Karpas-422 (cell line): ENCODE results near the gene ABLIM2. TPM values are rescaled to one million over a fixed set of nuclear protein-coding genes. Genes with fewer than 3 reads are reported as not detected.

ENCODE experiments used
- DNase-seq: peaks from one replicate; pipeline ENCODE4 v3.0.0-alpha.2; 2015
- H2AFZ ChIP-seq: fragments of 200-600 bp; sonication (generic); 2 replicates; pipeline ENCODE4 v1.6.1; 2014; ENCODE audit warnings: antibody characterized with exemption, low read length, mixed read lengths
- H3K27ac ChIP-seq: fragments of 200-600 bp; sonication (generic); 2 replicates; pipeline ENCODE4 v1.5.1; 2014; ENCODE audit warnings: mild to moderate bottlenecking, low read length, moderate library complexity
- H3K27me3 ChIP-seq: fragments of 200-600 bp; sonication (generic); 2 replicates; pipeline ENCODE4 v1.6.1; 2014; ENCODE audit warnings: low read length, mixed read lengths
- H3K36me3 ChIP-seq: fragments of 200-600 bp; sonication (generic); 2 replicates; pipeline ENCODE4 v1.6.1; 2014; ENCODE audit warnings: low read length, mixed read lengths; ENCODE audit not compliant: insufficient read depth
- H3K4me1 ChIP-seq: fragments of 200-600 bp; sonication (generic); 2 replicates; pipeline ENCODE4 v1.6.1; 2014; ENCODE audit warnings: mild to moderate bottlenecking, low read length, mixed read lengths
- H3K4me2 ChIP-seq: fragments of 200-600 bp; sonication (generic); 2 replicates; pipeline ENCODE4 v1.6.1; 2014; ENCODE audit warnings: low read length, low read depth, mild to moderate bottlenecking; ENCODE audit not compliant: poor library complexity, severe bottlenecking
- H3K4me3 ChIP-seq: fragments of 200-600 bp; sonication (generic); 2 replicates; pipeline ENCODE4 v1.5.1; 2014; ENCODE audit warnings: mild to moderate bottlenecking, antibody characterized with exemption, low read length, mixed read lengths
- H3K79me2 ChIP-seq: fragments of 200-600 bp; sonication (generic); 2 replicates; pipeline ENCODE4 v1.6.1; 2014; ENCODE audit warnings: mild to moderate bottlenecking, low read length, mixed read lengths
- H3K9ac ChIP-seq: fragments of 200-600 bp; sonication (generic); 2 replicates; pipeline ENCODE4 v1.6.0; 2014; ENCODE audit warnings: low read length
- H3K9me2 ChIP-seq: fragments of 200-600 bp; sonication (generic), shearing (Covaris generic); replicated peaks from 2 replicates; pipeline ENCODE4 v1.6.0; 2014; ENCODE audit warnings: mild to moderate bottlenecking, low read length, moderate library complexity; ENCODE audit not compliant: insufficient read depth
- H3K9me3 ChIP-seq: fragments of 300-700, 200-600 bp; sonication (generic); 2 replicates; pipeline ENCODE4 v1.6.1; 2014; ENCODE audit warnings: low read length, mixed read lengths
- H4K20me1 ChIP-seq: fragments of 200-600 bp; sonication (generic); 2 replicates; pipeline ENCODE4 v1.6.1; 2014; ENCODE audit warnings: mild to moderate bottlenecking, antibody characterized with exemption, low read length, low read depth; ENCODE audit not compliant: insufficient read depth
- total RNA-seq: library from RNA; depleted of rRNA; stranded (reverse); fragments of >200 nt; shearing (Covaris generic); gene quantifications from 2 replicates; pipeline ENCODE4 v1.2.3, GENCODE V29; 2014; ENCODE audit warnings: low replicate concordance

ABLIM2 gene
- total RNA-seq, 1 experiment from 2014 or later = not detected

DNA sequence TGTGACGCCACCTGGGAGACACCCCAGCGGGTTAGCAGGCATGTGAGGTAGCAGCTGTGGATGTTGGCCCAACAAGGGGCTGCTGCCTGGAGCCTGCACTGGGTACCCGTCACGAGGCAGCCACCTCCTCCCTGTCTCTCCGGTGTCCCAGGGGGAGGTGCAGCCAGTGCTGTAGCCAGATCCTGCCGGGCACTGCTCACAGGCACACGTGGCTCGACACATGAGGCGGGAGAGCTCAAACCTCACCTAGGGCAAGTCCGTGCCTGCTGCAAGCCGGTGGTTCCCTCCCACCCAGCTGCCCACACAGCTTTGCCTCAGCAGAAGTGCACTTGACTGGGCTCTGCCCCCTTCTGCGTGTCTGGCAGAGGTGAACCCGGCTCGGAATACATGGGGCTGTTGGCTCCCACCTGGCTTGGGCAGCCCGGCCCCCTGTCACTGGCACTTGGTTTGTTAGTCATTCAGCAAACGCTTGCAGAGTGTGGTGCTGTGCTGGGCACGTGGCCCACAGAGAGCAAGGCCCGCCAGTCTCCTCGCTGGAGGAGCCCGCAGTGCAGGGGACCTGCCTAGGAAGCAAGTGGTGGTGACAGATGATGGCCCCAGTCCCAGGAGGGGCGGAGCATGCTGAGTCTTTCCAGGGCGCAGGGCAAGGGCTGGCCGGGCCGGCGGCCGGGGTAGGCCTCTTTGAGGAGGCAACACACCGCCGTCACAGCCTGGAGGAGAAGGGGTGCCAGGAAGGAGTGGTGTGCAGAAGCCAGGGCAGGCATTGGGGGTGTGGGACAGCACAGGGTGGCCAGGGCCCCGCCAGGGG, 30.3 kb upstream of the ABLIM2 start:
- Histone ChIP-seq H3K36me3 (no peaks in the 10 kb centered on the region), H3K9me2 (no peaks in the 10 kb centered on the region), H3K9me3 (no peaks in the 10 kb centered on the region), H3K4me3 (no peak overlapping the region), H4K20me1 (no peaks in the 10 kb centered on the region), H3K9ac (no peak overlapping the region), H3K4me1 (peaks cover 3% of the 10 kb centered on the region; the same call in 1 of the 2 replicates), H3K27ac (no peak overlapping the region), H3K27me3 (no peaks in the 10 kb centered on the region), H3K4me2 (no peak overlapping the region), H3K79me2 (no peaks in the 10 kb centered on the region), H2AFZ (no peak overlapping the region)
- DNase-seq = no peak

DNA sequence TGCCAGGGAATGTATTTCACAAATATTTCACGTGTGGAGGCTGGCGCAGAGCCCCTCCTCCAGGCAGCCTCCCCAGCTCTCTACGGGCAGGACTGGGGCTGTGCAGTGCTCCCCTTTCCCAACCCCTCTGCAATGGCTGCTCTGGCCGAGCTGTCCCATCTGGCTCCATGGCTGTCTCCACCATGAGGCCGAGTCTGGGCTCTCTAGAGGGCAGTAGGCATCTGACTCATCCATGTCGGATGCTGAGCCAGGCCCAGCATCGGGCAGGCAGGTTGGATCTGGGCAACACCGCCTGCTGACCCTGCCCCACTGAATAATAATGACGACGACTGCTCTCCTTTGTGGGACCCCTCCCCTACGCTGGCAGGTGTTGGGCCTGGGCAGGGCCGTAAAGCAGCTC, 29.5 kb upstream of the ABLIM2 start:
- H3K9me3 ChIP-seq = no peaks in the 10 kb centered on the region
- H3K4me1 ChIP-seq = peaks cover 3% of the 10 kb centered on the region; the same call in 1 of the 2 replicates
- H3K4me3 ChIP-seq = no peak overlapping the region
- H3K79me2 ChIP-seq = no peaks in the 10 kb centered on the region
- H2AFZ ChIP-seq = no peak overlapping the region
- no peaks in the 10 kb centered on the region for H3K27me3 ChIP-seq
- no peak overlapping the region for H3K4me2 ChIP-seq
- DNase-seq = no peak
- no peaks in the 10 kb centered on the region for H3K9me2 ChIP-seq
- H4K20me1 ChIP-seq = no peaks in the 10 kb centered on the region
- no peak overlapping the region for H3K27ac ChIP-seq
- no peaks in the 10 kb centered on the region for H3K36me3 ChIP-seq
- H3K9ac ChIP-seq = no peak overlapping the region

- Histone ChIP-seq H3K36me3 (no peaks in the 10 kb centered on the region), H3K27me3 (no peaks in the 10 kb centered on the region), H3K79me2 (no peaks in the 10 kb centered on the region), H3K4me3 (no peak overlapping the region), H3K9me3 (no peaks in the 10 kb centered on the region), H4K20me1 (no peaks in the 10 kb centered on the region), H3K9ac (no peak overlapping the region), H3K4me1 (no peaks in the 10 kb centered on the region), H3K9me2 (no peaks in the 10 kb centered on the region), H3K27ac (no peak overlapping the region), H2AFZ (no peak overlapping the region), H3K4me2 (no peak overlapping the region)
- DNase-seq = no peak
Measured at GRCh38 chr4:8185930-8186329, 27.3 kb upstream of the ABLIM2 start.

DNA sequence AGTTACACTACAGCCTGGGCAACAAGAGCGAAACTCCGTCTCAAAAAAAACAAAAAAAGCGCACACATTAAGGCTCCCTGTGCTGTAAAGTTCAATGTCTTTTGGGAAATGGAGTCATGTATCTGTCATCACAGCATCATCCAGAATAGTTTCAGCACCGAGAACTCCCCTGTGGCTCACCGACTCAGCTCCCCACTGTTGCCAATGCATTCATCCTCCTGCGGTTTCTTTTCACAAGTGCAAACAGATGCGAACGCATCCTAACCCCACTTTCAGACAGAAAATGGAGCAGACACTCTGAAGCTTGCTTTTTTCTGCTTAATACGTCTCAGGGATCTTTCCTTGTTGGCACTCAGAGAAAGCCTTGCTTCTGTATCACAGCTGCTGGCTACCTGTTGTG, 26.7 kb upstream of the ABLIM2 start:
- Histone ChIP-seq H3K4me3 (no peak overlapping the region), H3K9ac (no peak overlapping the region), H3K79me2 (no peaks in the 10 kb centered on the region), H3K4me2 (no peak overlapping the region), H3K27me3 (no peaks in the 10 kb centered on the region), H3K9me2 (no peaks in the 10 kb centered on the region), H2AFZ (no peak overlapping the region), H3K36me3 (no peaks in the 10 kb centered on the region), H3K9me3 (no peaks in the 10 kb centered on the region), H3K27ac (no peak overlapping the region), H4K20me1 (no peaks in the 10 kb centered on the region), H3K4me1 (no peaks in the 10 kb centered on the region)
- DNase-seq = no peak

DNA sequence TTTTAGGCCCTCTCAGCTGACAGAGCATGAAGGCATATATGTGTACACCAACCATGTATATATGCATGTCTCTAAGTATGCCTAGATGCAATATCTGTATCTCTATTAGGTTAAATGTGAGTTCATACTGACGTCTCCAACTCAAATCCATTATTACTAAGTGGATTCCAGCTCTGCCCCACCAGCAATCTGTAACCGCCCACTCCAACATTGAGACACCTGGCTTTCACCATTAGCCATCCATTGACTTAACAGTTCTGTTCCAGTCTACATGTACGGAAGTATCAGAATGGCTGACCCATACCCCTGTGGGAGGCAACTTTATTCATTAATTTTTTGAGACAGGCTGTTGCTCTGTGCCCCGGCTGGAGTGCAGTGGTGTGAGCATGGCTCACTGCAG, 25.4 kb upstream of the ABLIM2 start:
- Histone ChIP-seq H3K9me3 (no peaks in the 10 kb centered on the region), H2AFZ (no peak overlapping the region), H3K4me1 (no peaks in the 10 kb centered on the region), H4K20me1 (no peaks in the 10 kb centered on the region), H3K79me2 (no peaks in the 10 kb centered on the region), H3K27me3 (no peaks in the 10 kb centered on the region), H3K4me2 (no peak overlapping the region), H3K9ac (no peak overlapping the region), H3K4me3 (no peak overlapping the region), H3K27ac (no peak overlapping the region), H3K9me2 (no peaks in the 10 kb centered on the region), H3K36me3 (no peaks in the 10 kb centered on the region)
- DNase-seq = no peak

DNA sequence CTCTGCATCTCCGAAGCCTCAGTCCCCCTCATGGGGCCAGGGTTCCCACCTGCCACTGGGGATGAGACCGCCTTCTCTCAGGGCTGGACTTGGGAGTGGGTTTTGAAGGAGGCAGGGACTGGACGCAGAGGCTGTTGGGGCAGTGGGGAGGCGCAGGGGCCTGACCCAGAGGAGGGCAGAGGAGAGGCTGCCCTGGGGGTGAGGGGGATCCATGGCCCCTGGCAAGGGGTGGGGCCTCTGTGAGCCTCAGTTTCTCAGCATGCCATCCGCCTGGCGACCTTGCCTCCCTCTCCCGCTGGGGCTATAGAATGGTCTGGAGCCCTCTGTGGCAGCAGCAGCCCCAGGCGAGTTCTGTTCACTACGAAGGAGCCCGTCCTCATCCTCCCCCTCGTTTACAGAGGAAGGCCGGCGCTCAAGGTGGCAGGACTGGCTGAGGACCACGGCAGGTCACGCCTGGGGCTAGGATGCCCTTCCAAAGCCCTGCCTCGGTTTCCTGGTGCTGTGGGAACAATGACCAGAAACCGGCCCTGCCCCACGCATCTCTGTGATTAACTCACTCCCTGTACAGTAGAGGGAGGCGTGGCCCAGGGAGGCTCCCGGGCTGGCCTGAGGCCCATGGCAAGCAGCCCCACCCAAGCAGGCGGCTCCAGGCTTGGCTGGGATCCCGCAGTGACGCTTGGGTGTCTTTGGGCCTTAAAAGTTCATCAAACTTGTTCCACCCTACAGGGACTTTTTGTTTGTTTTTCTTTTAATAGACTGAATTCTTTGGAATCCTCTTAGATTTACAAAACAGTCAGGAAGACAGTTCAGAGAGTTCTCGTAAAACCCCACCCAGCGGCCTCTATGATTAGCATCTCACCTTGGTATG, 24.5 kb upstream of the ABLIM2 start:
- Histone ChIP-seq H3K9me2 (no peaks in the 10 kb centered on the region), H3K4me1 (no peaks in the 10 kb centered on the region), H3K79me2 (no peaks in the 10 kb centered on the region), H3K27me3 (no peaks in the 10 kb centered on the region), H3K9me3 (no peaks in the 10 kb centered on the region), H3K4me2 (no peak overlapping the region), H2AFZ (no peak overlapping the region), H3K36me3 (no peaks in the 10 kb centered on the region), H3K4me3 (no peak overlapping the region), H4K20me1 (no peaks in the 10 kb centered on the region), H3K9ac (no peak overlapping the region), H3K27ac (no peak overlapping the region)
- DNase-seq = no peak

GRCh38 chr4:8182294-8182693, 23.7 kb upstream of the ABLIM2 start:
- Histone ChIP-seq H3K27ac (no peak overlapping the region), H3K36me3 (no peaks in the 10 kb centered on the region), H3K4me3 (no peak overlapping the region), H3K9me2 (no peaks in the 10 kb centered on the region), H3K9me3 (no peaks in the 10 kb centered on the region), H3K4me1 (no peaks in the 10 kb centered on the region), H2AFZ (no peak overlapping the region), H3K79me2 (no peaks in the 10 kb centered on the region), H4K20me1 (no peaks in the 10 kb centered on the region), H3K9ac (no peak overlapping the region), H3K4me2 (no peak overlapping the region), H3K27me3 (no peaks in the 10 kb centered on the region)
- DNase-seq = no peak

GRCh38 chr4:8181844-8182243, 23.2 kb upstream of the ABLIM2 start:
- no peaks in the 10 kb centered on the region for H3K36me3 ChIP-seq
- H3K9me3 ChIP-seq = no peaks in the 10 kb centered on the region
- no peaks in the 10 kb centered on the region for H3K4me1 ChIP-seq

More at GRCh38 chr4:8181844-8182243, 23.2 kb upstream of the ABLIM2 start:
- Histone ChIP-seq H3K9ac (no peak overlapping the region), H3K79me2 (no peaks in the 10 kb centered on the region), H3K4me3 (no peak overlapping the region), H4K20me1 (no peaks in the 10 kb centered on the region), H3K27ac (no peak overlapping the region), H2AFZ (no peak overlapping the region), H3K27me3 (no peaks in the 10 kb centered on the region), H3K9me2 (no peaks in the 10 kb centered on the region), H3K4me2 (no peak overlapping the region)
- no peak for DNase-seq
